Hematopoietic multipotent progenitor cell treated with erythropoietin and hydrocortisone succinate and interleukin-3 and kit ligand, for 17 days (in vitro differentiated cells): ENCODE measurements around the gene CREBZF.
"Not testable (repeated sequence)": the region's sequence is repeated elsewhere in the genome, so short reads cannot be mapped to it uniquely, and the experiment has no call there.

Experiments used
- DNase-seq: peaks from one replicate; pipeline ENCODE4 v3.0.0-alpha.2; 2015; ENCODE audit warnings: low spot score

The CREBZF gene

GRCh38 chr11:85626496-85626895 is 38.4 kb downstream of the CREBZF start:
- peak; percentile 16 for DNase-seq

GRCh38 chr11:85620256-85620655 is 44.7 kb downstream of the CREBZF start:
- no peak for DNase-seq

- no peak for DNase-seq
Observed at GRCh38 chr11:85619499-85619898, 45.4 kb downstream of the CREBZF start.

GRCh38 chr11:85611643-85612042 is 53.3 kb downstream of the CREBZF start:
- DNase-seq: not testable (repeated sequence)
